Measurements from ENCODE around the gene EML2. TPM values are rescaled to one million over a fixed set of nuclear protein-coding genes. Genes with fewer than 3 reads are reported as not detected.

Gene EML2
- total and polyA plus RNA-seq, 2 of the 8 experiments (the other 6 are each of a cell fraction or from before 2014, with no cell fraction given) = 28.8 to 29.4 TPM

DNA sequence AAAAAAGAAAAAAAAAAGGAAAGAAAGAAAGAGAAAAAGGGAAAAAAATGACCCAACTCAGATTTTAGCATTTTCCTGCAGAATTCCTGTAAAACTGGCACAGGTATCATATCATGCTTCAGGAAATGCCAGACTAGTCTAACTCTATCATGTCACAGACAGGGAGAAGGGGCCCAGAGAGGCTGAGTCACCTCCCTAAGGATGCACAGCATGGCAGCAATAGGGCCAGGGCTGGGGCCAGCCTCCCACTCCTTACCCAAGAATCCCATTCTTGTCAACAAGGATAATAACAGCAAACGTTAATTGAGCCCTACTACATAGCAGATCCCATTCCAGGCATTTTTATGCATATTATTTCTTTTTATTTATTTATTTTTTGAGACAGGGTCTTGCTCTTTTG lies 45.7 kb downstream of the EML2 start:
- Histone ChIP-seq H2BK120ac (replicated peaks; ENCODE audit: low read depth, low read length) (no peak overlapping the region), H3K79me1 (ENCODE audit: low read depth, low read length) (no peaks in the 10 kb centered on the region), H3K27me3 (replicated peaks in 1 of 4; ENCODE audit: control insufficient read depth in 3 of 4, extremely low read depth in 1 of 4, insufficient read depth in 3 of 4, low read length in 3 of 4) (peaks cover 3 to 31% (median 22%) of the 10 kb centered on the region in 4 experiments), H3K18ac (ENCODE audit: extremely low read depth, low read length) (no peak overlapping the region), H3K23ac (ENCODE audit: insufficient read length) (no peak overlapping the region), H3K14ac (ENCODE audit: insufficient read length) (no peak overlapping the region), H3K4me3 (ENCODE audit: extremely low read depth in 1 of 4, insufficient read depth in 2 of 4, low read depth in 3 of 4, low read length in 4 of 4) (no peak overlapping the region), H3K23me2 (ENCODE audit: low read depth, low read length) (peaks cover 4% of the 10 kb centered on the region; the same call in 1 of the 2 replicates), H3K27ac (ENCODE audit: low read depth, low read length) (no peak overlapping the region), H4K5ac (ENCODE audit: insufficient read length, low read depth, low read length) (no peak overlapping the region), H4K20me1 (replicated peaks in 1 of 2; ENCODE audit: control insufficient read depth in 1 of 2, insufficient read depth in 2 of 2, low read length in 2 of 2) (no peaks in the 10 kb centered on the region), H3K56ac (replicated peaks; ENCODE audit: insufficient read length, low read depth, low read length) (no peak overlapping the region), H4K91ac (replicated peaks; ENCODE audit: insufficient read length, low read length) (no peak overlapping the region), H3K4me2 (ENCODE audit: insufficient read depth in 1 of 2, low read depth in 2 of 2, low read length in 2 of 2) (no peak overlapping the region), H3K9ac (replicated peaks in 1 of 4; ENCODE audit: extremely low read depth in 1 of 4, low read depth in 3 of 4, low read length in 3 of 4) (no peak overlapping the region), H2AK5ac (ENCODE audit: low read depth, low read length) (no peak overlapping the region), H2BK20ac (ENCODE audit: low read length) (no peak overlapping the region), H3K9me3 (ENCODE audit: insufficient read depth in 2 of 2, low read depth in 1 of 2, low read length in 1 of 2) (peaks cover 0 to 4% of the 10 kb centered on the region in 2 experiments; a peak in 1 of 4 replicates), H3K4ac (replicated peaks; ENCODE audit: insufficient read length, low read depth, low read length) (no peak overlapping the region), H2BK15ac (ENCODE audit: low read length) (no peak overlapping the region), H3K36me3 (ENCODE audit: control insufficient read depth in 2 of 4, insufficient read depth in 4 of 4, low read length in 3 of 4) (no peaks in the 10 kb centered on the region), H2BK5ac (ENCODE audit: low read depth, low read length) (no peak overlapping the region), H2AFZ (ENCODE audit: low read length) (no peak overlapping the region), H3K79me2 (ENCODE audit: control insufficient read depth in 1 of 2, insufficient read depth in 2 of 2, low read length in 2 of 2) (no peaks in the 10 kb centered on the region), H4K8ac (ENCODE audit: extremely low read depth, insufficient read depth, low read length) (no peak overlapping the region), H3K4me1 (replicated peaks in 1 of 4; ENCODE audit: control insufficient read depth in 3 of 4, insufficient read depth in 4 of 4, low read length in 3 of 4) (peaks cover 5 to 9% (median 8%) of the 10 kb centered on the region in 4 experiments; a peak in 5 of 7 replicates), H2BK12ac (ENCODE audit: low read depth, low read length) (no peak overlapping the region)
- ChIA-PET CTCF (ENCODE audit: partially characterized antibody) (interaction anchor here (0.7 to 3.7 kb wide), 2 partner anchors 48 to 623 kb away, joined by 3 to 37 read pairs; no protein-coding TSS in a partner anchor), POLR2A (ENCODE audit: partially characterized antibody) (interaction anchor here (1.6 kb wide), 1 partner anchor 49 kb away, joined by 4 read pairs; no protein-coding TSS in a partner anchor)
- no peak for DNase-seq (ENCODE audit: low read depth in 1 of 2, low spot score in 2 of 2)
- no peak for FAIRE-seq
- TF ChIP-seq TAF7 (optimal IDR thresholded peaks at IDR 0.05; ENCODE audit: borderline replicate concordance, low read depth, low read length) (no peak), SP4 (IDR thresholded peaks at IDR 0.05; ENCODE audit: low read length) (no peak), CBX5 (IDR thresholded peaks at IDR 0.05; ENCODE audit: low read depth, low read length) (no peak), RNF2 (IDR thresholded peaks at IDR 0.05; ENCODE audit: borderline replicate concordance, low read depth, low read length, missing control alignments, poor library complexity, severe bottlenecking) (no peak), JUND (IDR thresholded peaks at IDR 0.05; ENCODE audit: low read length) (no peak), KDM4A (IDR thresholded peaks at IDR 0.05; ENCODE audit: low read depth, low read length, severe bottlenecking) (no peak), TAF1 (IDR thresholded peaks at IDR 0.05; ENCODE audit: low read depth, low read length) (no peak)
- 21% methylated on average over 1 of the region's 1 CpG; no CpG with 5 or more reads in 1 of the 2 experiments for WGBS, 2 experiments (ENCODE audit: extremely low coverage in 1 of 2, insufficient coverage in 1 of 2, insufficient read length in 1 of 2, insufficient replicate concordance in 2 of 2, low coverage in 1 of 2, low lambda C conversion rate in 2 of 2, missing lambda C conversion rate in 1 of 2)

All from H1 (cell line).